Endothelial cell of umbilical vein (primary cell): ENCODE results near the gene ATP2C2. TPM values are rescaled to one million over a fixed set of nuclear protein-coding genes. Genes with fewer than 3 reads are reported as not detected.
"Not testable (repeated sequence)": the region's sequence is repeated elsewhere in the genome, so short reads cannot be mapped to it uniquely, and the experiment has no call there.

Experiments
- BruUV-seq: library from RNA; stranded (reverse); fragments of 400-500 nt; replicated peaks from 2 replicates; lab custom pipeline; 2021; lab: Mats Ljungman, UMichigan
- CTCF ChIA-PET: fragments of 300-600, 350-600 bp; sonication (Branson Sonifier 250); formaldehyde crosslinking; loops from one replicate; lab custom pipeline; 2021; ENCODE audit warnings: antibody characterized with exemption, inconsistent platforms; lab: Charles Lee
- POLR2A ChIA-PET: fragments of 300-600, 350-600 bp; sonication (Branson Sonifier 250); formaldehyde crosslinking; loops from one replicate; lab custom pipeline; 2021; ENCODE audit warnings: antibody characterized with exemption, inconsistent platforms; lab: Charles Lee
- DNase-seq: peaks from one replicate; pipeline ENCODE4 v3.0.0-alpha.2; 2011; ENCODE audit warnings: low read depth, low spot score
- FAIRE-seq: peaks from 2 replicates; lab custom pipeline; 2011; peaks lifted over from hg19 to GRCh38; lab: Jason Lieb, UNC
- H2AFZ ChIP-seq: 2 replicates; pipeline ENCODE4 v1.6.0; 2012; ENCODE audit warnings: low read depth, low read length, control low read depth, inconsistent platforms
- H3K27ac ChIP-seq: 2 replicates; pipeline ENCODE4 v1.5.1; 2011; ENCODE audit warnings: low read depth, mild to moderate bottlenecking, control low read depth, low read length, moderate library complexity; ENCODE audit not compliant: insufficient read depth
- H3K27me3 ChIP-seq, 2 experiments: 2 replicates each; pipeline versions ENCODE4 v1.6.0 to v1.6.1; 2011; ENCODE audit warnings: low read length in 2 of 2, mixed read lengths in 1 of 2; ENCODE audit not compliant: control insufficient read depth in 2 of 2, insufficient read depth in 2 of 2
- H3K36me3 ChIP-seq, 2 experiments: 2 replicates in 1 of 2; 3 replicates in 1 of 2; pipeline ENCODE4 v1.5.1; 2011; ENCODE audit warnings: low read length in 2 of 2, mild to moderate bottlenecking in 1 of 2, moderate library complexity in 1 of 2; ENCODE audit not compliant: control insufficient read depth in 2 of 2, insufficient read depth in 2 of 2; ENCODE audit errors: extremely low read depth in 1 of 2
- H3K4me1 ChIP-seq: 3 replicates; pipeline ENCODE4 v1.5.1; 2011; ENCODE audit warnings: mild to moderate bottlenecking, low read length; ENCODE audit not compliant: control insufficient read depth, insufficient read depth; ENCODE audit errors: extremely low read depth
- H3K4me2 ChIP-seq: 2 replicates; pipeline ENCODE4 v1.6.1; 2011; ENCODE audit warnings: low read length, control low read depth, mixed read lengths; ENCODE audit not compliant: insufficient read depth
- H3K4me3 ChIP-seq, 3 experiments: fragments of 200-600 bp in 1 of 3; sonication (generic), shearing (Covaris generic) in 1 of 3; replicated peaks in 1 of 3; 2 replicates each; pipeline ENCODE4 v1.5.1; 2011 to 2016; ENCODE audit warnings: control low read depth in 3 of 3, low read length in 3 of 3, mild to moderate bottlenecking in 2 of 3, inconsistent platforms in 1 of 3, low read depth in 1 of 3, moderate library complexity in 1 of 3; ENCODE audit not compliant: insufficient read depth in 1 of 3
- H3K79me2 ChIP-seq: 2 replicates; pipeline ENCODE4 v1.6.0; 2012; ENCODE audit warnings: low read length, inconsistent platforms; ENCODE audit not compliant: control insufficient read depth, insufficient read depth
- H3K9ac ChIP-seq: replicated peaks from 2 replicates; pipeline ENCODE3; 2011; ENCODE audit warnings: low read length, control low read depth; ENCODE audit not compliant: insufficient read depth; ENCODE audit errors: extremely low read depth
- H3K9me1 ChIP-seq: replicated peaks from 3 replicates; pipeline ENCODE4 v1.6.0; 2011; ENCODE audit warnings: mild to moderate bottlenecking, low read length; ENCODE audit not compliant: control insufficient read depth, insufficient read depth; ENCODE audit errors: extremely low read depth
- H3K9me3 ChIP-seq: replicated peaks from 2 replicates; pipeline ENCODE4 v1.5.1; 2012; ENCODE audit warnings: low read length, inconsistent platforms; ENCODE audit not compliant: control insufficient read depth, insufficient read depth
- H4K20me1 ChIP-seq: replicated peaks from 2 replicates; pipeline ENCODE3; 2011; ENCODE audit warnings: mild to moderate bottlenecking, low read length; ENCODE audit not compliant: control insufficient read depth, insufficient read depth; ENCODE audit errors: extremely low read depth
- EZH2 ChIP-seq: IDR thresholded peaks from 2 replicates; pipeline ENCODE4 v1.6.1; 2012; ENCODE audit warnings: borderline replicate concordance, low read depth, mild to moderate bottlenecking, moderate library complexity, low read length, inconsistent platforms; ENCODE audit not compliant: severe bottlenecking
- JUN ChIP-seq: IDR thresholded peaks from 2 replicates; pipeline ENCODE4 v1.6.1; 2011; ENCODE audit warnings: borderline replicate concordance, low read depth; ENCODE audit not compliant: insufficient read length, insufficient read depth
- MYC ChIP-seq: IDR thresholded peaks from one replicate; pipeline ENCODE4 v1.6.1; 2011; ENCODE audit warnings: mild to moderate bottlenecking, low read depth, low read length
- POLR2A ChIP-seq: IDR thresholded peaks from 2 replicates; pipeline ENCODE4 v1.6.1; 2012; ENCODE audit warnings: low read depth, mild to moderate bottlenecking, control low read depth, low read length
- dilution Hi-C: fragments of 300-500 bp; cut with MboI; formaldehyde crosslinking; loops from one replicate; pipeline ENCODE4 v1.15.0; 2019; ENCODE audit warnings: low sequenced_read_pairs; ENCODE audit not compliant: extremely low pct_ligation_motif_present
- intact Hi-C: fragments of 100-400 bp; cut with micrococcal nuclease; formaldehyde crosslinking; loops from one replicate; pipeline ENCODE4 v1.10.0; 2022
- polyA plus RNA-seq, 4 experiments: library from polyadenylated mRNA; depleted of rRNA in 3 of 4; stranded (reverse) in 3 of 4; unstranded in 1 of 4; fragments of >200 nt; gene quantifications; 2 replicates each; pipeline versions ENCODE4 v1.2.1 to v1.2.3, GENCODE V29; 2011 to 2012; ENCODE audit warnings: missing spikeins in 1 of 4
- total RNA-seq: library from RNA; stranded (reverse); gene quantifications from 2 replicates; pipeline ENCODE4 v1.2.3, GENCODE V29; 2021
- TF ChIP-seq, protein P1 (sequence below), 2 donors: IDR thresholded peaks; 1 replicate in 1 of 2; 2 replicates in 1 of 2; pipeline ENCODE4 v1.5.1; 2011; ENCODE audit warnings: low read length in 2 of 2, mild to moderate bottlenecking in 2 of 2, moderate library complexity in 2 of 2, control low read depth in 1 of 2, inconsistent platforms in 1 of 2, low read depth in 1 of 2; ENCODE audit not compliant: insufficient read depth in 1 of 2; ENCODE audit errors: extremely low read depth in 1 of 2
- TF ChIP-seq, protein P2 (sequence below): IDR thresholded peaks from 2 replicates; pipeline ENCODE4 v1.6.1; 2011; ENCODE audit not compliant: insufficient read depth, insufficient read length

The ATP2C2 gene
- total and polyA plus RNA-seq, 2 donors (not counting 3 experiments of a cell fraction or from before 2014, with no cell fraction given) = not detected

DNA sequence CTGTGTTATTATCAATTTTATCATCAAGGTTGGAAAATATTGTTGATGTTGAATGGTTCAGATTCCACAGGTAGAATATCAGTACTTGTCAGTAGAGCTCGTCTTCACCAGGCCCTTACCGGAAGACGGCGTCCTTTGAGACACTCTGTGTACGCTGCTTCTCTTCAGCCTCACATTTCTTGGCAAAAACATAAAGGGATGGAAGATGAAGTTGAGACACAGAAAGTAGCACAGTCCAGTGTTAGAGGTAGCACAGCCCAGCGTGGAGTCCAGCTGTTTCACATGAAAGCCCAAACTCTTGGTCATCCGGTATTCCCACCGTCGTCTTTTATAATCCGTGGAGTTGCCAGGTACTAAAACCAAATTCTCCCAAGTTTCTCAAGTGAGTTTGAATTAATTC is 30.4 kb downstream of the ATP2C2 start:
- H3K9ac ChIP-seq = no peak overlapping the region
- no peaks in the 10 kb centered on the region for H3K79me2 ChIP-seq
- H3K9me1 ChIP-seq = no peaks in the 10 kb centered on the region
- TF ChIP-seq EZH2 (no peak), JUN (no peak), MYC (no peak), POLR2A (no peak)
- TF ChIP-seq, protein P1, sequence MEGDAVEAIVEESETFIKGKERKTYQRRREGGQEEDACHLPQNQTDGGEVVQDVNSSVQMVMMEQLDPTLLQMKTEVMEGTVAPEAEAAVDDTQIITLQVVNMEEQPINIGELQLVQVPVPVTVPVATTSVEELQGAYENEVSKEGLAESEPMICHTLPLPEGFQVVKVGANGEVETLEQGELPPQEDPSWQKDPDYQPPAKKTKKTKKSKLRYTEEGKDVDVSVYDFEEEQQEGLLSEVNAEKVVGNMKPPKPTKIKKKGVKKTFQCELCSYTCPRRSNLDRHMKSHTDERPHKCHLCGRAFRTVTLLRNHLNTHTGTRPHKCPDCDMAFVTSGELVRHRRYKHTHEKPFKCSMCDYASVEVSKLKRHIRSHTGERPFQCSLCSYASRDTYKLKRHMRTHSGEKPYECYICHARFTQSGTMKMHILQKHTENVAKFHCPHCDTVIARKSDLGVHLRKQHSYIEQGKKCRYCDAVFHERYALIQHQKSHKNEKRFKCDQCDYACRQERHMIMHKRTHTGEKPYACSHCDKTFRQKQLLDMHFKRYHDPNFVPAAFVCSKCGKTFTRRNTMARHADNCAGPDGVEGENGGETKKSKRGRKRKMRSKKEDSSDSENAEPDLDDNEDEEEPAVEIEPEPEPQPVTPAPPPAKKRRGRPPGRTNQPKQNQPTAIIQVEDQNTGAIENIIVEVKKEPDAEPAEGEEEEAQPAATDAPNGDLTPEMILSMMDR (IDR thresholded peaks at IDR 0.05; ENCODE audit: extremely low read depth in 1 of 2, insufficient read depth in 1 of 2, low read depth in 1 of 2, low read length in 2 of 2) = no peak
- TF ChIP-seq, protein P2, sequence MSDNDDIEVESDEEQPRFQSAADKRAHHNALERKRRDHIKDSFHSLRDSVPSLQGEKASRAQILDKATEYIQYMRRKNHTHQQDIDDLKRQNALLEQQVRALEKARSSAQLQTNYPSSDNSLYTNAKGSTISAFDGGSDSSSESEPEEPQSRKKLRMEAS = no peak
- DNase-seq (no peak), FAIRE-seq (no peak)
- H3K27me3 ChIP-seq = peaks cover 0 to 2% of the 10 kb centered on the region in 2 experiments
- no peaks in the 10 kb centered on the region for H4K20me1 ChIP-seq
- dilution Hi-C loops = no loop called here
- no peak overlapping the region for H3K27ac ChIP-seq
- no peaks in the 10 kb centered on the region for H3K4me1 ChIP-seq
- POLR2A ChIA-PET = no interaction called here
- CTCF ChIA-PET = interaction anchor here (1.0 kb wide), 1 partner anchor 18 kb away, joined by 4 read pairs; no protein-coding TSS in a partner anchor
- no TSS peak for BruUV-seq
- H3K36me3 ChIP-seq = no peaks in the 10 kb centered on the region
- no peak overlapping the region for H2AFZ ChIP-seq
- no peaks in the 10 kb centered on the region for H3K9me3 ChIP-seq
- intact Hi-C loops = no loop called here
- H3K4me2 ChIP-seq = no peak overlapping the region
- no peak overlapping the region for H3K4me3 ChIP-seq

DNA sequence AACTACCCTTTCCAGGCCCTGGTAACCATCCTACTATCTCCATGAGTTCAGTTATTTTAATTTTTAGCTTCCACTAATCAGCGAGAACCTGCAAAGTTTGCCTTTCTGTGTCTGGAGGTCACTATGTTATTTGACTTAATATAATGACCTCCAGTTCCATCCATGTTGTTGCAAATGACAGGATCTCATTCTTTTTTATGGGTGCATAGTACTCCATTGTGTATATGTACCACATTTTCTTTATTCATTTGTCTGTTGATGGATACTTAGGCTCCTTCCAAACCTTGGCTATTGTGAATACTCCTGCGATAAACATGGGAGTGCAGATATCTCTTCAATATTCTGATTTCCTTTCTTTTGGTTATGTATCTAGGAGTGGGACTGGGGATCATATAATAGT is 31.6 kb downstream of the ATP2C2 start:
- H3K27me3 ChIP-seq, intact Hi-C loops, H3K9me3 ChIP-seq, H3K79me2 ChIP-seq, H3K36me3 ChIP-seq, DNase-seq, H3K4me1 ChIP-seq, H2AFZ ChIP-seq, FAIRE-seq, BruUV-seq, H3K4me2 ChIP-seq, POLR2A ChIA-PET, H4K20me1 ChIP-seq, H3K9me1 ChIP-seq, H3K9ac ChIP-seq, H3K27ac ChIP-seq, H3K4me3 ChIP-seq: not testable (repeated sequence)
- dilution Hi-C loops = loop anchor here (25.0 kb wide), 1 partner anchor 163 kb away; the partner anchor contains the start of gene KCNG4
- CTCF ChIA-PET = interaction anchor here (1.0 kb wide), 1 partner anchor 16 kb away, joined by 4 read pairs; no protein-coding TSS in a partner anchor

DNA sequence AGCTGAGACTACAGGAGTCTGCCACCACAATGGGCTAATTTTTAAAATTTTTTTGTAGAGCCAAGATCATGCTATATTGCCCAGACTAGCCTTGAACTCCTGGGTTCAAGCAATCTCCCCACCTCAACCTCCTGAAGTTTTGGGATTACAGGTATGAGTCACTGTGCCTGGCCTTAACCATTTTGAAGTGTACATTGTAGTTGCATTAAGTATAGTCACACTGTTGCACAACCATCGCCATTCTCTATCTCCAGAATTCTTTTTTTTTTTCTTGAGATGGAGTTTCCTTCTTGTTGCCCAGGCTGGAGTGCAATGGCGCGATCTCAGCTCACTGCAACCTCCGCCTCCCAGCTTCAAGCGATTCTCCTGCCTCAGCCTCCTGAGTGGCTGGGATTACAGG is 35.1 kb downstream of the ATP2C2 start:
- H3K9me1 ChIP-seq, intact Hi-C loops, H3K4me1 ChIP-seq, DNase-seq, H3K27me3 ChIP-seq, H3K27ac ChIP-seq, FAIRE-seq, CTCF ChIA-PET, H3K9ac ChIP-seq, H3K9me3 ChIP-seq, H3K4me2 ChIP-seq, BruUV-seq, H3K36me3 ChIP-seq, H4K20me1 ChIP-seq, H2AFZ ChIP-seq, H3K79me2 ChIP-seq, POLR2A ChIA-PET, H3K4me3 ChIP-seq: not testable (repeated sequence)
- dilution Hi-C loops = loop anchor here (25.0 kb wide), 1 partner anchor 166 kb away; the partner anchor contains the start of gene KCNG4
